SK-N-SH (cell line): ENCODE results near the gene SGO2. TPM values are rescaled to one million over a fixed set of nuclear protein-coding genes. Genes with fewer than 3 reads are reported as not detected.

ENCODE experiments used
- CTCF ChIA-PET: fragments of 300-600, 350-600 bp; formaldehyde crosslinking; extraction: SDS; loops from one replicate; lab custom pipeline; 2021; lab: Yijun Ruan, JAX
- POLR2A ChIA-PET: fragments of 350-600 bp; sonication (Branson Sonifier 250); formaldehyde crosslinking; extraction: SDS; loops from one replicate; lab custom pipeline; 2020; ENCODE audit warnings: antibody characterized with exemption, inconsistent platforms; lab: Yijun Ruan, JAX
- DNase-seq: peaks from one replicate; pipeline ENCODE4 v3.0.0; 2012
- H2AFZ ChIP-seq: fragments of 200-600 bp; sonication (generic); 2 replicates; pipeline ENCODE4 v1.8.1; 2016; ENCODE audit warnings: antibody characterized with exemption, mild to moderate bottlenecking, low read depth
- H3F3A ChIP-seq: fragments of 200-600 bp; sonication (generic); replicated peaks from 2 replicates; pipeline ENCODE3; 2016; ENCODE audit warnings: antibody characterized with exemption, mild to moderate bottlenecking; ENCODE audit not compliant: insufficient read depth
- H3K27ac ChIP-seq, 2 experiments: fragments of 200-500 bp in 1 of 2; fragments of 200-600 bp in 1 of 2; sonication (Bioruptor generic) in 1 of 2; sonication (generic), shearing (Covaris generic) in 1 of 2; 2 replicates each; pipeline versions ENCODE4 v1.5.1 to v1.6.1; 2014 to 2016; ENCODE audit warnings: low read depth in 2 of 2, inconsistent platforms in 1 of 2, low read length in 1 of 2, mild to moderate bottlenecking in 1 of 2, mixed read lengths in 1 of 2
- H3K27me3 ChIP-seq: fragments of 200-600 bp; sonication (generic), shearing (Covaris generic); 2 replicates; pipeline ENCODE4 v1.6.1; 2016; ENCODE audit warnings: mixed run types; ENCODE audit not compliant: insufficient read depth
- H3K36me3 ChIP-seq, 2 experiments: fragments of 200-500 bp in 1 of 2; fragments of 200-600 bp in 1 of 2; sonication (Bioruptor generic) in 1 of 2; sonication (generic) in 1 of 2; replicated peaks in 1 of 2; 2 replicates each; pipeline versions ENCODE3 to v1.5.1; 2014 to 2016; ENCODE audit warnings: low read length in 1 of 2, mild to moderate bottlenecking in 1 of 2; ENCODE audit not compliant: insufficient read depth in 2 of 2, control insufficient read depth in 1 of 2
- H3K4me1 ChIP-seq, 2 experiments: fragments of 200-500 bp in 1 of 2; fragments of 200-600 bp in 1 of 2; sonication (Bioruptor generic) in 1 of 2; sonication (generic), shearing (Covaris generic) in 1 of 2; 2 replicates each; pipeline versions ENCODE4 v1.5.1 to v1.6.1; 2014 to 2016; ENCODE audit warnings: low read depth in 1 of 2, low read length in 1 of 2, mixed run types in 1 of 2; ENCODE audit not compliant: insufficient read depth in 2 of 2, control insufficient read depth in 1 of 2
- H3K4me2 ChIP-seq: fragments of 200-600 bp; sonication (generic), shearing (Covaris generic); 2 replicates; pipeline ENCODE4 v1.6.1; 2017; ENCODE audit warnings: mixed run types
- H3K4me3 ChIP-seq, 2 experiments: fragments of 200-500 bp in 1 of 2; fragments of 200-600 bp in 1 of 2; sonication (Bioruptor generic) in 1 of 2; sonication (generic), shearing (Covaris generic) in 1 of 2; 2 replicates each; pipeline versions ENCODE4 v1.5.1 to v1.8.1; 2014 to 2016; ENCODE audit warnings: low read depth in 2 of 2, inconsistent platforms in 1 of 2, low read length in 1 of 2, mild to moderate bottlenecking in 1 of 2, mixed read lengths in 1 of 2, moderate library complexity in 1 of 2
- H3K79me2 ChIP-seq: fragments of 200-600 bp; sonication (generic); 2 replicates; pipeline ENCODE4 v1.8.1; 2017; ENCODE audit warnings: mild to moderate bottlenecking; ENCODE audit not compliant: insufficient read depth
- H3K9ac ChIP-seq: fragments of 200-600 bp; sonication (generic); 2 replicates; pipeline ENCODE4 v1.6.1; 2017; ENCODE audit warnings: mixed run types
- H3K9me2 ChIP-seq: fragments of 200-600 bp; sonication (generic); 2 replicates; pipeline ENCODE4 v1.6.1; 2017; ENCODE audit warnings: mixed run types
- H3K9me3 ChIP-seq: fragments of 200-600 bp; sonication (generic); 2 replicates; pipeline ENCODE4 v1.6.1; 2017; ENCODE audit warnings: mixed run types, mild to moderate bottlenecking, moderate library complexity
- H4K20me1 ChIP-seq: fragments of 200-600 bp; sonication (generic); 2 replicates; pipeline ENCODE4 v1.6.1; 2017; ENCODE audit warnings: mild to moderate bottlenecking, mixed run types; ENCODE audit not compliant: insufficient read depth
- CHD2 ChIP-seq: fragments of 150-350 bp; IDR thresholded peaks from 2 replicates; pipeline ENCODE4 v1.6.1; 2018; ENCODE audit warnings: low read length; ENCODE audit not compliant: partially characterized antibody
- ELF1 ChIP-seq: IDR thresholded peaks from 2 replicates; pipeline ENCODE4 v1.4.0; 2012
- EP300 ChIP-seq, 2 experiments: IDR thresholded peaks; 2 replicates each; pipeline versions ENCODE4 v1.4.0 to v1.6.1; 2012; ENCODE audit warnings: borderline replicate concordance in 1 of 2, low read depth in 1 of 2, low read length in 1 of 2
- EZH2phosphoT487 ChIP-seq: fragments of 200-600 bp; sonication (generic); IDR thresholded peaks from 2 replicates; pipeline ENCODE4 v1.6.1; 2017; ENCODE audit warnings: low read depth, mixed run types, mild to moderate bottlenecking, antibody characterized with exemption, moderate library complexity, borderline replicate concordance
- FOSL2 ChIP-seq: IDR thresholded peaks from 2 replicates; pipeline ENCODE4 v1.4.0; 2012; ENCODE audit warnings: low read depth, mild to moderate bottlenecking, moderate library complexity, borderline replicate concordance
- FOXJ3 ChIP-seq: sonication (generic); formaldehyde crosslinking; IDR thresholded peaks from 2 replicates; pipeline ENCODE4 v1.5.1; 2020; ENCODE audit warnings: mild to moderate bottlenecking, missing genetic modification reagents
- FOXM1 ChIP-seq: IDR thresholded peaks from 2 replicates; pipeline ENCODE4 v1.4.0; 2012; ENCODE audit warnings: low read depth, mild to moderate bottlenecking
- GABPA ChIP-seq: IDR thresholded peaks from 2 replicates; pipeline ENCODE4 v1.4.0; 2012; ENCODE audit warnings: low read depth, mild to moderate bottlenecking
- GATA2 ChIP-seq: sonication (generic); formaldehyde crosslinking; IDR thresholded peaks from 2 replicates; pipeline ENCODE4 v1.5.0; 2020; ENCODE audit warnings: mild to moderate bottlenecking, missing genetic modification reagents
- JUND ChIP-seq: IDR thresholded peaks from 2 replicates; pipeline ENCODE4 v1.4.0; 2012
- MAX ChIP-seq: IDR thresholded peaks from 2 replicates; pipeline ENCODE4 v1.4.0; 2012; ENCODE audit warnings: low read depth
- MEF2A ChIP-seq: IDR thresholded peaks from 2 replicates; pipeline ENCODE4 v1.4.0; 2012; ENCODE audit warnings: low read depth, borderline replicate concordance
- MXI1 ChIP-seq: IDR thresholded peaks from 2 replicates; pipeline ENCODE4 v1.6.1; 2012; ENCODE audit warnings: mild to moderate bottlenecking, low read depth, low read length, improper control_type of control experiment
- NFIC ChIP-seq: IDR thresholded peaks from 2 replicates; pipeline ENCODE4 v1.4.0; 2012; ENCODE audit warnings: borderline replicate concordance
- NRF1 ChIP-seq: IDR thresholded peaks from 2 replicates; pipeline ENCODE4 v1.6.1; 2012; ENCODE audit warnings: low read depth, mild to moderate bottlenecking, low read length
- POLR2AphosphoS5 ChIP-seq: IDR thresholded peaks from 2 replicates; pipeline ENCODE4 v1.6.1; 2012; ENCODE audit warnings: low read depth, low read length
- REST ChIP-seq: IDR thresholded peaks from 2 replicates; pipeline ENCODE4 v1.6.1; 2012; ENCODE audit warnings: mild to moderate bottlenecking, low read depth, low read length, moderate library complexity
- RXRA ChIP-seq: IDR thresholded peaks from 2 replicates; pipeline ENCODE4 v1.4.0; 2012; ENCODE audit warnings: low read depth, mild to moderate bottlenecking, borderline replicate concordance
- TAF1 ChIP-seq: IDR thresholded peaks from 2 replicates; pipeline ENCODE4 v1.6.1; 2012; ENCODE audit warnings: low read depth, mild to moderate bottlenecking, low read length, moderate library complexity, borderline replicate concordance
- TEAD4 ChIP-seq: IDR thresholded peaks from 2 replicates; pipeline ENCODE4 v1.4.0; 2012; ENCODE audit warnings: mild to moderate bottlenecking, borderline replicate concordance; ENCODE audit not compliant: insufficient read depth
- YY1 ChIP-seq: IDR thresholded peaks from 2 replicates; pipeline ENCODE4 v1.4.0; 2012; ENCODE audit warnings: low read depth, mild to moderate bottlenecking
- WGBS: methylation state at CpG from one replicate; pipeline ENCODE4 v1.1.6; 2017; ENCODE audit warnings: low lambda C conversion rate; 5-methylcytosine and 5-hydroxymethylcytosine counted together
- polyA plus RNA-seq, 3 experiments: library from polyadenylated mRNA; depleted of rRNA; stranded (reverse); fragments of >200 nt; gene quantifications; 2 replicates each; pipeline ENCODE4 v1.2.3, GENCODE V29; 2012
- TF ChIP-seq, protein P1 (sequence below): fragments of 150-350 bp; IDR thresholded peaks from 2 replicates; pipeline ENCODE4 v1.6.1; 2017; ENCODE audit warnings: antibody characterized with exemption, low read length, low read depth, borderline replicate concordance
- TF ChIP-seq, protein P2 (sequence below): fragments of 200-600 bp; sonication (generic); IDR thresholded peaks from 2 replicates; pipeline ENCODE4 v1.6.1; 2017; ENCODE audit warnings: antibody characterized with exemption, mild to moderate bottlenecking, moderate library complexity
- TF ChIP-seq, protein P3 (sequence below): IDR thresholded peaks from 2 replicates; pipeline ENCODE4 v1.4.0; 2012; ENCODE audit warnings: low read depth, borderline replicate concordance
- TF ChIP-seq, protein P4 (sequence below): fragments of 150-350 bp; IDR thresholded peaks from 2 replicates; pipeline ENCODE4 v1.6.1; 2016; ENCODE audit warnings: mild to moderate bottlenecking, low read depth, low read length

SGO2 gene
- polyA plus RNA-seq, 1 of the 3 experiments (the other 2 are of a cell fraction), result 2.8 TPM

DNA sequence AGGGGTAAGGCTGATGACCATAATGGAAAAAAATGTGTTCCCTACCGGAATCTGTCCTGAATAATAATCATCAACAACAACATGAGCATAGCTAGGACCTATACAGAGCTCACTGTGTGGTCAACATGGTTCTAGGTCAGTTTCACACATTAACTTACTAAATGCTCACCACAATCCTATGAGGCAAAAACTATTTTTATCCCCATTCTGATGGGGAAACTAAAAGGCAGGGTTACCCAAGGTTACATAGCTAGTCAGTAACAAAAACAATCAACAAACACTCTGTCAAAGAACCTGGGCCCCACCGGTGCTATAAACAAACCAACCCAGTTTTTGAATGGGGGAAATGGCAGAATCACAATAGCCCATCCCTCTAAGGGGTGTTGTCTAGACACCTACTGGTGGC, 100.0 kb downstream of the SGO2 start:
- peaks cover 2 to 25% of the 10 kb centered on the region in 2 experiments; a peak in 3 of 4 replicates for H3K4me1 ChIP-seq
- H3K4me3 ChIP-seq, result no peak overlapping the region
- H3K27me3 ChIP-seq, result no peaks in the 10 kb centered on the region
- no peak overlapping the region for H3K9ac ChIP-seq
- POLR2A ChIA-PET, result no interaction called here
- H3K36me3 ChIP-seq, result no peaks in the 10 kb centered on the region
- CTCF ChIA-PET, result interaction anchor here (0.7 to 1.7 kb wide), 5 partner anchors 36 to 145 kb away, joined by 3 to 5 read pairs (median 5); partner anchors contain the start of gene KCTD18
- no peak overlapping the region for H3K27ac ChIP-seq
- no peaks in the 10 kb centered on the region for H3K9me2 ChIP-seq
- no peaks in the 10 kb centered on the region for H3K79me2 ChIP-seq
- WGBS, result 75% methylated on average over 2 of the region's 2 CpGs
- peaks cover 3% of the 10 kb centered on the region for H3F3A ChIP-seq
- no peak for DNase-seq
- no peaks in the 10 kb centered on the region for H3K9me3 ChIP-seq
- no peak overlapping the region for H3K4me2 ChIP-seq
- H2AFZ ChIP-seq, result no peak overlapping the region
- no peaks in the 10 kb centered on the region for H4K20me1 ChIP-seq
- TF ChIP-seq FOSL2 (no peak), ELF1 (no peak), FOXM1 (no peak), GABPA (no peak), GATA2 (CRISPR knock-in tag) (no peak), EZH2phosphoT487 (no peak), TAF1 (no peak), CHD2 (no peak), FOXJ3 (no peak), REST (no peak), MEF2A (0 out of 2 replicates have a peak, but pooled peaks have one; percentile 9), TEAD4 (no peak), NFIC (no peak), YY1 (no peak), JUND (peak; percentile 23; the same call in 1 of the 2 replicates), RXRA (0 out of 2 replicates have a peak, but pooled peaks have one; percentile 15), NRF1 (no peak), MAX (no peak), MXI1 (no peak), POLR2AphosphoS5 (no peak), EP300 (IDR thresholded peaks at IDR 0.05; ENCODE audit: borderline replicate concordance in 1 of 2, low read depth in 1 of 2, low read length in 1 of 2) (no peak)
- TF ChIP-seq, protein P1, sequence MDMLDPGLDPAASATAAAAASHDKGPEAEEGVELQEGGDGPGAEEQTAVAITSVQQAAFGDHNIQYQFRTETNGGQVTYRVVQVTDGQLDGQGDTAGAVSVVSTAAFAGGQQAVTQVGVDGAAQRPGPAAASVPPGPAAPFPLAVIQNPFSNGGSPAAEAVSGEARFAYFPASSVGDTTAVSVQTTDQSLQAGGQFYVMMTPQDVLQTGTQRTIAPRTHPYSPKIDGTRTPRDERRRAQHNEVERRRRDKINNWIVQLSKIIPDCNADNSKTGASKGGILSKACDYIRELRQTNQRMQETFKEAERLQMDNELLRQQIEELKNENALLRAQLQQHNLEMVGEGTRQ, result no peak
- TF ChIP-seq, protein P2, sequence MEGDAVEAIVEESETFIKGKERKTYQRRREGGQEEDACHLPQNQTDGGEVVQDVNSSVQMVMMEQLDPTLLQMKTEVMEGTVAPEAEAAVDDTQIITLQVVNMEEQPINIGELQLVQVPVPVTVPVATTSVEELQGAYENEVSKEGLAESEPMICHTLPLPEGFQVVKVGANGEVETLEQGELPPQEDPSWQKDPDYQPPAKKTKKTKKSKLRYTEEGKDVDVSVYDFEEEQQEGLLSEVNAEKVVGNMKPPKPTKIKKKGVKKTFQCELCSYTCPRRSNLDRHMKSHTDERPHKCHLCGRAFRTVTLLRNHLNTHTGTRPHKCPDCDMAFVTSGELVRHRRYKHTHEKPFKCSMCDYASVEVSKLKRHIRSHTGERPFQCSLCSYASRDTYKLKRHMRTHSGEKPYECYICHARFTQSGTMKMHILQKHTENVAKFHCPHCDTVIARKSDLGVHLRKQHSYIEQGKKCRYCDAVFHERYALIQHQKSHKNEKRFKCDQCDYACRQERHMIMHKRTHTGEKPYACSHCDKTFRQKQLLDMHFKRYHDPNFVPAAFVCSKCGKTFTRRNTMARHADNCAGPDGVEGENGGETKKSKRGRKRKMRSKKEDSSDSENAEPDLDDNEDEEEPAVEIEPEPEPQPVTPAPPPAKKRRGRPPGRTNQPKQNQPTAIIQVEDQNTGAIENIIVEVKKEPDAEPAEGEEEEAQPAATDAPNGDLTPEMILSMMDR, result no peak
- TF ChIP-seq, protein P3, sequence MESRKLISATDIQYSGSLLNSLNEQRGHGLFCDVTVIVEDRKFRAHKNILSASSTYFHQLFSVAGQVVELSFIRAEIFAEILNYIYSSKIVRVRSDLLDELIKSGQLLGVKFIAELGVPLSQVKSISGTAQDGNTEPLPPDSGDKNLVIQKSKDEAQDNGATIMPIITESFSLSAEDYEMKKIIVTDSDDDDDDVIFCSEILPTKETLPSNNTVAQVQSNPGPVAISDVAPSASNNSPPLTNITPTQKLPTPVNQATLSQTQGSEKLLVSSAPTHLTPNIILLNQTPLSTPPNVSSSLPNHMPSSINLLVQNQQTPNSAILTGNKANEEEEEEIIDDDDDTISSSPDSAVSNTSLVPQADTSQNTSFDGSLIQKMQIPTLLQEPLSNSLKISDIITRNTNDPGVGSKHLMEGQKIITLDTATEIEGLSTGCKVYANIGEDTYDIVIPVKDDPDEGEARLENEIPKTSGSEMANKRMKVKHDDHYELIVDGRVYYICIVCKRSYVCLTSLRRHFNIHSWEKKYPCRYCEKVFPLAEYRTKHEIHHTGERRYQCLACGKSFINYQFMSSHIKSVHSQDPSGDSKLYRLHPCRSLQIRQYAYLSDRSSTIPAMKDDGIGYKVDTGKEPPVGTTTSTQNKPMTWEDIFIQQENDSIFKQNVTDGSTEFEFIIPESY, result no peak
- TF ChIP-seq, protein P4, sequence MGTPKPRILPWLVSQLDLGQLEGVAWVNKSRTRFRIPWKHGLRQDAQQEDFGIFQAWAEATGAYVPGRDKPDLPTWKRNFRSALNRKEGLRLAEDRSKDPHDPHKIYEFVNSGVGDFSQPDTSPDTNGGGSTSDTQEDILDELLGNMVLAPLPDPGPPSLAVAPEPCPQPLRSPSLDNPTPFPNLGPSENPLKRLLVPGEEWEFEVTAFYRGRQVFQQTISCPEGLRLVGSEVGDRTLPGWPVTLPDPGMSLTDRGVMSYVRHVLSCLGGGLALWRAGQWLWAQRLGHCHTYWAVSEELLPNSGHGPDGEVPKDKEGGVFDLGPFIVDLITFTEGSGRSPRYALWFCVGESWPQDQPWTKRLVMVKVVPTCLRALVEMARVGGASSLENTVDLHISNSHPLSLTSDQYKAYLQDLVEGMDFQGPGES, result no peak
